ENCODE measurements around the gene R3HDM2. TPM values are rescaled to one million over a fixed set of nuclear protein-coding genes. Genes with fewer than 3 reads are reported as not detected.
"Not testable (repeated sequence)": the region's sequence is repeated elsewhere in the genome, so short reads cannot be mapped to it uniquely, and the experiment has no call there.

Gene R3HDM2
- total and polyA plus RNA-seq, 2 of the 13 experiments (the other 11 are each of a cell fraction or from before 2014, with no cell fraction given): 11.1 to 23.5 TPM

DNA sequence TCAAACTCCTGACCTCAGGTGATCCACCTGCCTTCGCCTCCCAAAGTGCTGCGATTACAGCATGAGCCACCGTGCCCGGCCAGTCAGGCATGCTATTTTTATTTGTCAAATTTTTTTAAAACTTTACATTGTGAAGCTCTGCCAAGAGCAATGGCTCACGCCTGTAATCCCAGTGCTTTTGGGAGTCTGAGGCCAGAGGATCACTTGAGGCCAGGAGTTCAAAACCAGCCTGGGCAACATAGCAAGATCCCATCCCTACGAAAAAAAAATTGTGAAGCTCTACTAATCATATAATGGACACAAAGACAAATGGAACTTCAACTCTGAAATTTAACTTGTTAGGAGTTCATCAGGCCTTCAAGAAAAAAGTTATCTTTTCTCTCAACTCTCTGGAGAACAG lies 1.9 kb downstream of the R3HDM2 start:
- Histone ChIP-seq H3K36me3 (replicated peaks in 1 of 2; ENCODE audit: control insufficient read depth in 1 of 2, insufficient read depth in 2 of 2, low read length in 2 of 2) (no peaks in the 10 kb centered on the region), H3K79me2 (ENCODE audit: insufficient read depth, low read length) (peaks cover 14% of the 10 kb centered on the region), H3K9ac (ENCODE audit: insufficient read depth, low read depth, low read length) (0 out of 2 replicates have a peak overlapping the region, but pooled peaks have one; percentile 89), H4K20me1 (ENCODE audit: insufficient read depth, low read length) (no peaks in the 10 kb centered on the region), H3K27me3 (ENCODE audit: control insufficient read depth in 1 of 2, insufficient read depth in 2 of 2, low read length in 2 of 2) (no peaks in the 10 kb centered on the region; a peak in 1 of 5 replicates), H3K4me2 (ENCODE audit: low read depth, low read length) (peak overlapping the region; percentile 75), H3K9me3 (ENCODE audit: low read length) (no peaks in the 10 kb centered on the region), H3K27ac (ENCODE audit: extremely low read length, insufficient read depth, low read length) (peak overlapping the region; percentile 88), H2AFZ (ENCODE audit: low read length) (no peak overlapping the region), H3K4me1 (ENCODE audit: insufficient read depth, low read length) (peaks cover 29% of the 10 kb centered on the region), H3K4me3 (replicated peaks in 1 of 3; ENCODE audit: insufficient read depth in 1 of 3, low read depth in 2 of 3, low read length in 3 of 3) (peak overlapping the region in 2 of 3 experiments; percentile 63 to 77; a peak in 1 of 6 replicates)
- FAIRE-seq (no peak), ATAC-seq (no peak), DNase-seq (ENCODE audit: low spot score) (no peak)
- WGBS (ENCODE audit: low lambda C conversion rate): 95% methylated on average over 6 of the region's 6 CpGs
- intact Hi-C loops (cut with micrococcal nuclease; ENCODE audit: unreplicated experiment) (no loop called here), in situ Hi-C loops (cut with HindIII; ENCODE audit: extremely low pct_ligation_motif_present, low pct_unique_long_range_greater_than_20kb) (no loop called here)
- ChIA-PET CTCF (ENCODE audit: low intra/inter-chr PET ratio, low total read pairs) (no interaction called here), POLR2A (interaction anchor here (1.1 to 2.1 kb wide), 3 partner anchors 23 to 26 kb away, joined by 5 to 35 read pairs (median 24); partner anchors contain the start of gene INHBE)
- peak; percentile 92 for TF ChIP-seq ZNF121 (CRISPR knock-in tag; IDR thresholded peaks at IDR 0.05)
- TF ChIP-seq, protein P1, sequence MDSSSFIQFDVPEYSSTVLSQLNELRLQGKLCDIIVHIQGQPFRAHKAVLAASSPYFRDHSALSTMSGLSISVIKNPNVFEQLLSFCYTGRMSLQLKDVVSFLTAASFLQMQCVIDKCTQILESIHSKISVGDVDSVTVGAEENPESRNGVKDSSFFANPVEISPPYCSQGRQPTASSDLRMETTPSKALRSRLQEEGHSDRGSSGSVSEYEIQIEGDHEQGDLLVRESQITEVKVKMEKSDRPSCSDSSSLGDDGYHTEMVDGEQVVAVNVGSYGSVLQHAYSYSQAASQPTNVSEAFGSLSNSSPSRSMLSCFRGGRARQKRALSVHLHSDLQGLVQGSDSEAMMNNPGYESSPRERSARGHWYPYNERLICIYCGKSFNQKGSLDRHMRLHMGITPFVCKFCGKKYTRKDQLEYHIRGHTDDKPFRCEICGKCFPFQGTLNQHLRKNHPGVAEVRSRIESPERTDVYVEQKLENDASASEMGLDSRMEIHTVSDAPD (CRISPR knock-in tag; IDR thresholded peaks at IDR 0.05): no peak
- BruUV-seq (replicated peaks): no TSS peak

DNA sequence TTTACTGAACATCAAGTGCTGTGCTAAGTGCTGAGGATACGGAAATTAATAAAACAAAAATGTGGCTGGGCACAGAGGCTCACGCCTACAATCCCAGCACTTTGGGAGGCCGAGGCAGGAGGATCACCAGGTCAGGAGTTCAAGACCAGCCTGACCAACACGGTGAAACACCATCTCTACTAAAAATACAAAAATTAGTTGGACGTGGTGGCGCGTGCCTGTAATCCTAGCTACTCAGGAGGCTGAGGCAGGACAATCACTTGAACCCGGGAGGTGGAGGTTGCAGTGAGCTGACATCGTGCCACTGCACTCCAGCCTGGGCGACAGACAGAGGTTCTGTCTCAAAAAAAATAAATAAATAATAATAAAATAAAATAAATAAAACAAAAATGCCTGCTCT lies 3.9 kb downstream of the R3HDM2 start:
- intact Hi-C loops (cut with micrococcal nuclease; ENCODE audit: unreplicated experiment): not testable (repeated sequence)

More for the DNA sequence above, 3.9 kb downstream of the R3HDM2 start:
- FAIRE-seq; H2AFZ ChIP-seq (ENCODE audit: low read length); H3K9ac ChIP-seq (ENCODE audit: insufficient read depth, low read depth, low read length); H3K36me3 ChIP-seq (replicated peaks in 1 of 2; ENCODE audit: control insufficient read depth in 1 of 2, insufficient read depth in 2 of 2, low read length in 2 of 2); ATAC-seq; H3K27me3 ChIP-seq (ENCODE audit: control insufficient read depth in 1 of 2, insufficient read depth in 2 of 2, low read length in 2 of 2); H3K4me3 ChIP-seq (replicated peaks in 1 of 3; ENCODE audit: insufficient read depth in 1 of 3, low read depth in 2 of 3, low read length in 3 of 3); H3K9me3 ChIP-seq (ENCODE audit: low read length); H3K4me2 ChIP-seq (ENCODE audit: low read depth, low read length); H4K20me1 ChIP-seq (ENCODE audit: insufficient read depth, low read length); DNase-seq (ENCODE audit: low spot score); BruUV-seq (replicated peaks); CTCF ChIA-PET (ENCODE audit: low intra/inter-chr PET ratio, low total read pairs); in situ Hi-C loops (cut with HindIII; ENCODE audit: extremely low pct_ligation_motif_present, low pct_unique_long_range_greater_than_20kb); H3K27ac ChIP-seq (ENCODE audit: extremely low read length, insufficient read depth, low read length); POLR2A ChIA-PET: not testable (repeated sequence)
- WGBS (ENCODE audit: low lambda C conversion rate): 99% methylated on average over 10 of the region's 10 CpGs
- Histone ChIP-seq H3K4me1 (ENCODE audit: insufficient read depth, low read length) (peaks cover 20% of the 10 kb centered on the region), H3K79me2 (ENCODE audit: insufficient read depth, low read length) (peaks cover 14% of the 10 kb centered on the region)
